HG03565 (cell line): ENCODE data around the gene NEDD9.

Experiments
- ATAC-seq: cut with Tn5 transposase; IDR thresholded peaks from one replicate; pipeline ENCODE4 v1.9.1; 2021; ENCODE audit warnings: mild to moderate bottlenecking, moderate library complexity; ENCODE audit not compliant: unreplicated experiment

NEDD9 gene

GRCh38 chr6:11260249-11261038 lies 28.0 kb upstream of the NEDD9 start:
- ATAC-seq, result no peak

DNA sequence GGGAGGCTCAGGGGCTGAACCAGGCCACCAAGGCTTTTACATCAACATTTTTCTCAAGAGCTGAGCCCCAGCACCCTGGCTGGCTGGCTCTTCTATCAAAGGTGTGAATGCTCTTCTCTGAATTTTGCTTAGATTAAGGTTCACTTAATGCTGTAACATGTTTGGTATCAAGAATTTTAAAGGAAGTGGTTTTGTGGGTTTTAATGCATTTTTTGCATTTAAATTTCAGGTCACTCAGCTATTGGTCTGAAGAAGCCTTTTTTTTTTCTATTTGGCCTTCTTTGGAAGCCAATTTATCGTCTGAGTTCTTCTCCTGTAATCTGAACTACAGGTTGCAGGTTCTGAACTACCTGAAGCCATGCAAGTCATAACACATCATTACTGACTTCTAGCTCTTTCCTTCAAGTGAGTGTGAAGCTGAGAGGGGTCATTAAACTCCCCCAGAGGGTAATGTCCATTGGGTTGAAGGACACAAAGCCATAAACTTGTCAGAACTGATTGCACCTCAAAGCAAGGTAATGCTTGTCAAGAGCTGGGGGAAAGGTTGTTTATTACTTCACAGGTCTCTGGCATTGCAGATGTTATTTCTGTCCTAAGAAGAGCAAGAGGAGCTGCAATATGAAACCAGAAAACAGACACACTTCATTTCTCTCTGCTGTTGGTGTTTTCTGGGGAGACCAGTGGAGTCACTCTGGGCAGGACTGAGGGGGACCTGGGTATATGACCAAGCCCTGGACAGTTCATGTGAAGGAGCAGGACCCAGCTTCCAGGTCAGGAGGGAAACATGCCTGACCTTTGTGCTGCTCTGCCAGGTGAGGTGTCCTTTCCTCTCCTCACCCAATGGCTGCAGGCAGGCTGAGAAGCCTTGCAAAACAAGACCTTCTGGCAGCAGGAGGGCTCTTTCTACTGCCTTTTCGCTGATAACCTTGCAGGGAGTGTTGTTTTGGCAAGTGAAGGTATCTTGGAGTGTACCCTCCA lies 26.1 kb upstream of the NEDD9 start:
- ATAC-seq, result no peak

- no peak for ATAC-seq
Observed at GRCh38 chr6:11255610-11256009, 23.1 kb upstream of the NEDD9 start.

DNA sequence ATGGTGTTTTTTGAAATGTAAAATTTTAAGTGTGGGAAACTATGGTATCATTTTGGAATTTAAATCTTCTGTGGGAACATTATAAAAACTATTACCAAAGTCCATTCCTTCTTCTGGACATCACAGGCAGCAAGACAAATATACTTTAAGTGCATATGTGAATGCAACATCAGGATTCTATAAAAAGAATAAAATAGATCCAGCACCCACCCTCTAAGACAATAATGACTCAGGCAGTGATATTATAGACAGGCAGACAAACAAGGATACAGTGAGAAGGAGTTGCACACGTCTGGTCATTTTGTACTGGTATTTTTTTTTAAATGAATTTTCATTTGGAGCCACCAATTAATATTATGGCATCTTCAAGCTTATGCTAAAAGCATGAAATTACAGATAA lies 21.1 kb upstream of the NEDD9 start:
- ATAC-seq, result no peak

- no peak for ATAC-seq
Observed at GRCh38 chr6:11251553-11252360, 19.3 kb upstream of the NEDD9 start.

GRCh38 chr6:11250108-11250507 lies 17.6 kb upstream of the NEDD9 start:
- ATAC-seq, result no peak

DNA sequence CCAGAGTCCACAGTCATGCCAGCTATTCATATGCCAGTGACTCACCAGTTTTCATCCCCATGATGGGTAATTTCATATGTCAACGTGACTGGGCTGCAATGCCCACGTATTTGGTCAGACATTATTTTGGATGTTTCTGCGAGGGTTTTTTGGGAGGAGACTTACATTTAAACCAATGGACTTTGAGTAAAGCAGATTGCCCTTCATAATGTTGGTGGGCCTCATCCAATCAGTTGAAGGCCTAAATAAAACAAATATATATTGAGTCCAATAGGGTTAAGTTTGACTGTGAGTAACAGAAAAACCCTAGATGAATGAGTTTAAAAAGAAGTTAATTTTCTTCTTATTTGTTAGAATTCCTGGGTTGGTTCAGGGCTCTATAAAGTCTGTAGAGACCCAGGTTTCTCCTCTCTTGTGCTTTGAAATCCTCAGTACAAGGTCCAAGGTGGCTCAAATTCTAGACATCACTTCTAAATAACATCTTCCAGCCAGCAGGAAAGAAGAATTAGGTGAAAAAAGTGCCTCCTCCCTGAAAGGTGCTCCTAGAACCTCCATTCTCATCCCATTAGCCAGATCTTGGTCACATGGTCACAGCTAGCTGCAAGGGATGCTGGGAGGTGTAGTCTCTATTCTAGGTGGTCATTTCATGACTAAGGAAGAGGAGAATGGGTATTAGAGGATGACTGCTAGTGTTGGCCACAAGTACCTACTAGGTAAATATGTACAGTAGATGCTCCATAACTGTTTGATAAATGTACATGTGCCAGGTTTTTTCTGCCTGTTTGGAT lies 16.7 kb upstream of the NEDD9 start:
- ATAC-seq, result no peak

DNA sequence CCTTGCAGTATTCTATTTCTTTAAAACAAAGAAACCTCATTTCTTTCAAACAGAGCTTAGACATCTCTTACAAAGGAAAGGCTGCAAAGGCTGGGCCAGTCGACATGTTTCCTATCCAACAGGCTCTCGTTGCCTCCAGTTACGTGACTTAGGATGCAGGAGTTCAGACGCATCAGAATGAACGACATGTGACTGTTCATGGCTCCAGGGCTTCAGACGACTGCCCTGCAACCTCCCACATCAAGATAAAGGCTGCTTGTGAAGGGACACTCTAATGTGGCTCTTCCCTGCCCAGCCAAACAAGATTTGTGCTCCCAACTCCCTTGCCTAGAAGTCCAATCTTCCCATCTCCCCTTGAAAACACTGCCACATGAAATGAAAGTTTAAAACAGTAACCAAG lies 14.3 kb upstream of the NEDD9 start:
- ATAC-seq, result no peak

GRCh38 chr6:11245381-11246256 lies 13.2 kb upstream of the NEDD9 start:
- ATAC-seq, result no peak

GRCh38 chr6:11244387-11245126 lies 12.1 kb upstream of the NEDD9 start:
- ATAC-seq, result no peak

- ATAC-seq, result no peak
Observed at GRCh38 chr6:11243861-11244260, 11.4 kb upstream of the NEDD9 start.

- no peak for ATAC-seq
Observed at GRCh38 chr6:11242711-11243110, 10.2 kb upstream of the NEDD9 start.

DNA sequence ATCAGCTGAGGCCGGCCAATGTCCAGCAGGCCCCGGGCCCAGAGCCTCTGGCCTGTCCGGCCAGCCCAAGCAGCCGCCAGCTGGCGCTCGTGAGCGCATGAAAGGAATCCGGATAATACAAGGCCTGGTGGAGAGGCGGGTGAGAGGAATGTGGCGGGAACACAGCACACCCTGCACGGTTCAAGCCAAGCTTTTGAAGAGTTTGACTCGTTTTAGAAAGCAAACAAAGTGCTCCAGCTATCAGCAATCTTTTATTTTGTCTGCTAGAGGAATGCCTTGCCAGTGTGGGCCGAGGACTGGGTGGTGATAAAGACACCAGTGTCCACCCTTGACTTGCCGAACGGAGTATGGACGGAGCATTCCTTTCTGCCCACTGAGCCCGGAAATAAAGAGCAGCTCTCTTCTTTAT lies 9.3 kb upstream of the NEDD9 start:
- ATAC-seq, result no peak

GRCh38 chr6:11241154-11241792 lies 8.8 kb upstream of the NEDD9 start:
- no peak for ATAC-seq

- no peak for ATAC-seq
Observed at GRCh38 chr6:11237956-11238355, 5.5 kb upstream of the NEDD9 start.

DNA sequence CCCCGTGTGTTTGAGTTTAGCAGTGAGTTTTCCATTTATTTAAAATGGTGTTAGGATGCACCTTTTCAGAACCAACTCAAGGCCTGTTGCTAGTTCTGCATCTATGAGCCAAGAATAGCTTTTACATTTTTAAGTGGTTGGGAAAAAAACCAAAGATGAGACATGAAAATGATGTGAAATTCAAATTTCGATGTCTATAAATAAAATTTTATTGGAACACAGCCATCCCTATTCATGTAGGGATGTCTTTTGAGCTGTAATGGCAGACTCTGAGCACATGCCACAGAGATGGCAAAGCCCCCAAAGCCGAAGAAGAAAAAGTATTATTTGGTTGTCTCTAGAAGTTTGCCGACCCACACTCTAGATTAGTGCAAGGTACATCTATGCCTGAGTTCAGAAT lies 5.0 kb upstream of the NEDD9 start:
- ATAC-seq, result no peak

- no peak for ATAC-seq
Observed at GRCh38 chr6:11236915-11237314, 4.4 kb upstream of the NEDD9 start.

DNA sequence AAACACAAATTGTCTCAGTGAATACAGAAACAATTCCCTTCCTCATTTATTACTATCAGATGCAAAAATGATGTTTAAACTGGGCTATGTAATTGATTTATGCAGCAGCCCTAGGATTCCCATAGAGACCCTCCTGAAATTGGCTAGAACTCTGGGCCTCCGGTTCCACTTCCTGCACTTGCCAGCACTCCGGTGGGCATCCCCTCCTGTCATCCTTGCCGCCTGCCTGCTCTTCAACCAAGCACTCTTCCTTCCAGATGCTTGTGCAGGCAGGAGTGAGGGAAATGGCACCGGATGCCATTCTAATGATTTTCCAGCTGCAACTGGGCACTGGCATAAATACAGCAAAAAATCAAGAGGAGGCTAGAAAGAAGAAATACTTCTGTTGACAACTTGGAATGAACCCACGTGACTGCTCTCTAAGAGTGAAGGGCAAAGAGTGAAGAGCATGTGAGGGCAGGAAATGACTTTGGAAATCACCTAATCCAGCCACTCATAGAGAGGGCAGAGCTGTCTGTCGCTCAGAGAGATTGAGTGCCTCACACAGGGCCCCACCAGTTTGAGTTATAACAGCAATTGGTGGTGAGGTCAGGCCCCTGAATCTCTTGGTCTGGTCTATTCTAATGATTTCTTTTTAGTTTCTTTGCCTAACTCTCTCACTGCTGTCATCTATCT lies 3.7 kb upstream of the NEDD9 start:
- no peak for ATAC-seq
